Activated naive CD8-positive, alpha-beta T cell treated with anti-CD3 and anti-CD28 coated beads, Interleukin-2, amount 50 U/mL, for 16 hours (primary cell): ENCODE measurements around the gene WNT9A.

ENCODE experiments used
- DNase-seq: peaks from one replicate; pipeline ENCODE4 v3.0.0-alpha.2; 2020; ENCODE audit warnings: low read depth, low spot score

The WNT9A gene

DNA sequence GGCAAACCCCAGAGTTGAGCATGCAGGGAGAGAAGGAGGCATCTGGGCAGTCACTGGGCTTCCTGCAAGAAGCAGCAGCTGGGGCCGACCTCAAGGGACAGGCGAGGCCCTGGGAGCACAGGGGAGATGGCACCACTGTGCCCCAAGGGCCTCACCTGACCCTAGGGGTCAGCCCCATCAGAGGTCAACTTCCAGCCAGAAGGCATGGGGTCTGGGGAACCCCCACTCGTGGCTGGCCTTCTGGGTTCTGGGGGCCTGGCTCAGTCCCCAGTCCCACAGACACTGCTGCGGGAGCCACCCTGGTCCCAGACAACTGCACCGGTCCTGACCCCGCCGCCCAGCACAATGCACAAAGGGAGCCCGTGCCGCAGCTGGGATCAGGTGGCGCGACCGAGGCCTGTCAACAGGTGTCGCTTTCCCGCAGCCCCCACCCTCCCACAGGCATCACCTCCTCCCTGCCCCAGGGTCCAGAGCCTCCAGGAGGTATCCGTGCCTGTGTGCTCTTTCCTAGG is 6.2 kb downstream of the WNT9A start:
- no peak for DNase-seq

DNA sequence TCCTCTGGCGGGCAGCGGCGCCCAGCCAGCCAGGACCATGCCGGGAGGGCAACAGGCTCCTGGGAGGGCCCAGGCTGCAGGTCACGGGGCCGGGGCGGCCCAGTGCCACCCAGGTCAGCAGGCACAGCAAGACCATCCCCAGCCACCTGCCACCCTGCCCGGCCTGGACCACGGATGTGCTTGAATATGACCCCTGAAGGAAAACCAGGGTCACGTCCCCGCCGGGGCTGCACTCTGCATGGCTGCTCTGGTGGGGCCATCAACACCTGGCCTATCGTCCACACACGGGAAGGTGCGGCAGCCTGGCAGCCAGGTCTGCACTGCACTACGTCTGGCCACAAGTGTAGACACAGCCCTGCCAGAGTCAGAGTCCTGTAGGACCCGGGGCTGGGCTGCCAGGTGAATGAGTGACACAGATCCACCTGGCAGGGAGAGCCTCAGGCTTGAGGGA is 6.9 kb downstream of the WNT9A start:
- DNase-seq: no peak

- no peak for DNase-seq
These were observed 7.7 kb downstream of the WNT9A start for GRCh38 chr1:227939791-227940771.

- DNase-seq: no peak
These were observed 8.6 kb downstream of the WNT9A start for GRCh38 chr1:227938911-227939790.

GRCh38 chr1:227938276-227938675 is 9.5 kb downstream of the WNT9A start:
- no peak for DNase-seq

DNA sequence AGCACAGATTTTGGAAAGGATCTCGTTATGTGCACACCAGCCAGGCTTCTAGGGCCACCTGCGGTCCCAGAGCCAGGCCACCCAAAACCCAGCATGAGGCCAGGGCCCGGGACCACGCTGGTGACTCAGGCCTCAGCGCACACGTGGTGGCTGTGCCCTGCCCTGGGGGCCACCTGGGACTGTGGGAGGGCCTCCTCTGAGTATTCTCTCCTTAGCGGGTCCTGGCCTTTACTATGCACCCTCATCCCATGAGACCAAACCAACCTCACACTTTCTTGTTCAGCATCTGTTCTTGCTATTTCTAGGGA is 9.9 kb downstream of the WNT9A start:
- DNase-seq: no peak

DNA sequence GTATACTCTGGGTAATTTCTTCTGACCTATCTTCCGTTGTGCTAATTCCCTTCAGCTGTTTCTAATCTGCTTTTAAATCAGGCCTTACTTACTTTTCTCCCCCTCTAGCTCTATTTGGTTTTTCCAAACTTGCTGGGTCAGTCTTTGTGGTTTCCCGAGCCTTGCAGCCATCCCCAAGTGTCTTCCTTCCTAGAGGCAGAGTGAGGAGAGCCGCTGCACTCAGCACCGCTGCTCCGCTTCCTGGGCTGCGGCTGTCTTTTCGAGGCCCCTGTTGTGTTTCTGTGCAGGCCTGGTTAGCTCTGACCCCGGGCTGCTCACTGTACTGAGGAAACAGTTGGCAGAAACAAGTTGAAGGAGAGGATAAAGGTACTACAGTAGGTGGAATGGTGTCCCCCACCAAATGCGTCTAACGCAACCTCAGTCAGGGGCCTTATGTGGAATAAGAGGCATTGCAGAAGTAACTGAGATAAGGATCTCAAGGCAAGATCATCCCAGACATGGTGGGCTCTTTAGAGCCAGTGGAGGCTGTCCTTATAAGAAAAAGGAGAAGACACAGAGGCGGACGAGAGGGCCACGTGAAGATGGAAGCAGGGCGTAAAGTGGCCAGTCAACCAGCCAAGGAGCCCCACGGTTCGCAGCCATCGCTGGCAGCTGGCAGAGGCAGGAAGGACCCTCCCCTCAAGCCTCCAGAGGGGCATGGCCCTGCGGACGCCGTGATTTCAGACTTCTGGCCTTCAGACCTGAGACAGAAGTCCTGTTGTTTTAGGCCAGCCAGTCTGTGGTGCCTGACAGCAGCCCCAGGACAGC is 10.5 kb downstream of the WNT9A start:
- no peak for DNase-seq

- DNase-seq: no peak
These were observed 11.9 kb downstream of the WNT9A start for GRCh38 chr1:227935826-227936225.

GRCh38 chr1:227934476-227935313 is 13.0 kb downstream of the WNT9A start:
- DNase-seq: peak; percentile 25

- no peak for DNase-seq
These were observed 17.8 kb downstream of the WNT9A start for GRCh38 chr1:227929751-227930472.

GRCh38 chr1:227928811-227929375 is 18.8 kb downstream of the WNT9A start:
- no peak for DNase-seq

GRCh38 chr1:227927971-227928741 is 19.6 kb downstream of the WNT9A start:
- no peak for DNase-seq

- DNase-seq: no peak
These were observed 20.5 kb downstream of the WNT9A start for GRCh38 chr1:227926896-227927885.

DNA sequence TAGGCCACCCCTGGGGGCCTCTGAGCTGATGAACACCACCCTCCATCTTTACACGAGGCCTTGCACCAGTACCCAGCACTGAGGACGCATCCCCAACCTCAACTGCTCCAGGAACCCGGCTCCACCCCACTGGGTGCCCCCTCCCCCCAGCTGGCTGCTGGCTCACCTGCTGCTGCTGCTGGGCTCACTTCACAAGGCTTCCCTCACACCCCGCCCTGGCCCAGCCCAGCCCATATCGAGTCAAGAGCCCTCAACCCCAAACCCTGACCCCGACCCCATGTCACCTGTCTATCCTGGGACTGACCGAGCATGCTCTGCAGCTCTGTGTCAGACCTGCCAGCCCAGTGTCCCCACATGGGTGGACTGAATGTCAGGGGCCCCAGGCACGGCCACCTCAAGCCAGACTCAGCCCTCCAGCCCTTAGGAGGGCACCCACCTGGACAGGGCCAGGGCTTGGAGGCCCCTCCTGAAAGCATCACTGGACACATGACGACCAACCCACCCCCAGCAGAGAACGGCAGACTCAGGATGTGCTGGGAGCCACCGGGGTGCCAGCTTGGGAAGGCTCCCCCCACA is 21.4 kb downstream of the WNT9A start:
- no peak for DNase-seq

DNA sequence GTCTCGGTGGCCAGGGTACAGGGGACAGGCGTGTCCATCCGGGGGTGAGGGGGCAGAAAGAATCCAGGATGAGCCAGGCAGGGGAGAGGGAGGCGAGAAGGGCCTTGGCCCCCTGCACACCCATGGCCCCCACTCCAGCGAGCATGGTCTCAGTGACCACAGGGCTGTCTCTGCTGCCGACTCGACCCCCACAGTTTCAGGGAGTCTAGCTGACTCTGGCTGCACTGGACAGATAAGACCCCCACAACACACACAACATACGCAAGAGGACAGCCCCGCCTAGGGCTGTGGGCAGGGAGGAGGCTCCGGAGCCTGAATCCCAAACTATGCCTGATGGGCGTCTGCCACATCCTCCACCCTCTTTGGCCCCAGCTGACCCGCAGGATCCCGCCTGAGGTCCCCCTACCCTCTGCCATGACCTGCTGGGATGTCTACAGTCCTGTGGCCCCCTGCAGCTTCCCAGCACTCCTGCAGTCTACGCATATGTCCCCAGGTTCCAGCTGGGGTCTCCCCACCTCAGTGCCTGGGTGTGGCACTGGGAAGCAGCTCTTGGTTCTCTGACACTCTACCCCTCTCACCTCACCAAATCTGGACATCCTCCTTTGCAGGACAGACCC is 22.0 kb downstream of the WNT9A start:
- no peak for DNase-seq

DNA sequence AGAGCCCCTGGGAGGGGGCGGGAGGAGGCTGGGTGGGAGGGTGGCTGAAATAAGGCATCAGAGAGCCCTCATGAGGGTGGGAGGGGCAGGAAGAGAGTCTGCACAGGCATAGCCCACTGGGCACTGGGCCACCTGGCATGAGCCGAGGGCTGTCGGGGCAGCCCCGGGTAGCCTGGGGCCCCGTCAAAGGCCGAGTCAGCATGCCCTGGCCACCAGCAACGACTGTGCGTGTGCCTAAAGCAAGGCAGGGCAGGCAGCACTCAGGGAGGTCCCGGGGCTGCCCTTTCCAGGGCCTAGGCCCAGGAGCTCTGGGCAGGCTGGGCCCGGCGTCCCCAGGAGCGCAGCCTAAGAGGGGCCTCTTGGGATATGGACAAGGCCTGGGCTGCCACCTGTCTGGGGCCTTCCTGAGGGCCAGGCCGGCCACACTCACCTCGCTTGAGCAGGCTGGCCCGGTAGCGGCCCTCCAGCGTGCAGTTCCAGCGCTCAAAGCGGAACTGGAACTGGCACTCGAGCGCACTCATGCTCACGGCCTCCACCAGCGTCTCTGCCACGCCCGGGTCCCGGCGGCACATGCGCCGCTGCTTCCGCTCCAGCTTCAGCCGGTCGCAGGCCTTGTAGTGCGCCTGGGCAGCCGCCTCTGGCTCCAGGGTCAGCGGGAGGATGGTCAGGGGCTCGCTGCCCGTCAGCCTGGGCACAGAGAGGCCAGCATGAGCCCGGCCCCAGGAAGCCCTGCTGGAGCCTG is 22.7 kb downstream of the WNT9A start:
- no peak for DNase-seq
